ENCODE data around the gene PRKN. TPM values are rescaled to one million over a fixed set of nuclear protein-coding genes. Genes with fewer than 3 reads are reported as not detected.

Gene PRKN
- total RNA-seq, 1 donor: 6.1 TPM

- Histone ChIP-seq H3K27me3 (ENCODE audit: insufficient read depth, low read length) (no peaks in the 10 kb centered on the region), H3K4me3 (ENCODE audit: low read length) (no peak overlapping the region), H3K4me1 (ENCODE audit: insufficient read depth, low read length) (no peaks in the 10 kb centered on the region), H3K9me3 (ENCODE audit: low read depth, low read length) (peaks cover 6% of the 10 kb centered on the region)
These were observed 100.2 kb downstream of the PRKN start for GRCh38 chr6:162627362-162627761.

GRCh38 chr6:162626869-162627268 lies 100.7 kb downstream of the PRKN start:
- no peak overlapping the region for H3K4me3 ChIP-seq (ENCODE audit: low read length)
- no peaks in the 10 kb centered on the region for H3K27me3 ChIP-seq (ENCODE audit: insufficient read depth, low read length)
- peaks cover 1% of the 10 kb centered on the region for H3K9me3 ChIP-seq (ENCODE audit: low read depth, low read length)
- H3K4me1 ChIP-seq (ENCODE audit: insufficient read depth, low read length): no peaks in the 10 kb centered on the region

- H3K9me3 ChIP-seq (ENCODE audit: low read depth, low read length): no peaks in the 10 kb centered on the region
- no peak overlapping the region for H3K4me3 ChIP-seq (ENCODE audit: low read length)
- no peaks in the 10 kb centered on the region for H3K27me3 ChIP-seq (ENCODE audit: insufficient read depth, low read length)
- H3K4me1 ChIP-seq (ENCODE audit: insufficient read depth, low read length): no peaks in the 10 kb centered on the region
These were observed 101.6 kb downstream of the PRKN start for GRCh38 chr6:162625846-162626540.

- Histone ChIP-seq H3K4me1 (ENCODE audit: insufficient read depth, low read length) (no peaks in the 10 kb centered on the region), H3K9me3 (ENCODE audit: low read depth, low read length) (no peaks in the 10 kb centered on the region), H3K4me3 (ENCODE audit: low read length) (no peak overlapping the region), H3K27me3 (ENCODE audit: insufficient read depth, low read length) (no peaks in the 10 kb centered on the region)
These were observed 105.0 kb downstream of the PRKN start for GRCh38 chr6:162622572-162622971.

- Histone ChIP-seq H3K4me1 (ENCODE audit: insufficient read depth, low read length) (no peaks in the 10 kb centered on the region), H3K9me3 (ENCODE audit: low read depth, low read length) (no peaks in the 10 kb centered on the region), H3K27me3 (ENCODE audit: insufficient read depth, low read length) (no peaks in the 10 kb centered on the region), H3K4me3 (ENCODE audit: low read length) (no peak overlapping the region)
These were observed 106.3 kb downstream of the PRKN start for GRCh38 chr6:162621246-162621645.

GRCh38 chr6:162620073-162620472 lies 107.5 kb downstream of the PRKN start:
- H3K4me3 ChIP-seq (ENCODE audit: low read length): no peak overlapping the region
- H3K27me3 ChIP-seq (ENCODE audit: insufficient read depth, low read length): no peaks in the 10 kb centered on the region
- no peaks in the 10 kb centered on the region for H3K4me1 ChIP-seq (ENCODE audit: insufficient read depth, low read length)
- H3K9me3 ChIP-seq (ENCODE audit: low read depth, low read length): no peaks in the 10 kb centered on the region

- Histone ChIP-seq H3K4me3 (ENCODE audit: low read length) (no peak overlapping the region), H3K4me1 (ENCODE audit: insufficient read depth, low read length) (no peaks in the 10 kb centered on the region), H3K27me3 (ENCODE audit: insufficient read depth, low read length) (no peaks in the 10 kb centered on the region), H3K9me3 (ENCODE audit: low read depth, low read length) (no peaks in the 10 kb centered on the region)
These were observed 109.0 kb downstream of the PRKN start for GRCh38 chr6:162618448-162619002.

GRCh38 chr6:162615016-162615705 lies 112.4 kb downstream of the PRKN start:
- Histone ChIP-seq H3K27me3 (ENCODE audit: insufficient read depth, low read length) (no peaks in the 10 kb centered on the region), H3K4me3 (ENCODE audit: low read length) (no peak overlapping the region)

GRCh38 chr6:162613310-162613709 lies 114.3 kb downstream of the PRKN start:
- H3K27me3 ChIP-seq (ENCODE audit: insufficient read depth, low read length): no peaks in the 10 kb centered on the region
- no peak overlapping the region for H3K4me3 ChIP-seq (ENCODE audit: low read length)
- no peaks in the 10 kb centered on the region for H3K4me1 ChIP-seq (ENCODE audit: insufficient read depth, low read length)
- no peaks in the 10 kb centered on the region for H3K9me3 ChIP-seq (ENCODE audit: low read depth, low read length)

More at GRCh38 chr6:162615016-162615705, 112.4 kb downstream of the PRKN start:
- Histone ChIP-seq H3K9me3 (ENCODE audit: low read depth, low read length) (no peaks in the 10 kb centered on the region), H3K4me1 (ENCODE audit: insufficient read depth, low read length) (no peaks in the 10 kb centered on the region)

GRCh38 chr6:162612613-162613012 lies 115.0 kb downstream of the PRKN start:
- H3K4me1 ChIP-seq (ENCODE audit: insufficient read depth, low read length): no peaks in the 10 kb centered on the region

GRCh38 chr6:162610351-162610750 lies 117.2 kb downstream of the PRKN start:
- H3K27me3 ChIP-seq (ENCODE audit: insufficient read depth, low read length): no peaks in the 10 kb centered on the region
- no peaks in the 10 kb centered on the region for H3K9me3 ChIP-seq (ENCODE audit: low read depth, low read length)
- no peaks in the 10 kb centered on the region for H3K4me1 ChIP-seq (ENCODE audit: insufficient read depth, low read length)

More at GRCh38 chr6:162612613-162613012, 115.0 kb downstream of the PRKN start:
- Histone ChIP-seq H3K27me3 (ENCODE audit: insufficient read depth, low read length) (no peaks in the 10 kb centered on the region), H3K9me3 (ENCODE audit: low read depth, low read length) (no peaks in the 10 kb centered on the region), H3K4me3 (ENCODE audit: low read length) (no peak overlapping the region)

GRCh38 chr6:162605881-162606280 lies 121.7 kb downstream of the PRKN start:
- H3K27me3 ChIP-seq (ENCODE audit: insufficient read depth, low read length): no peaks in the 10 kb centered on the region
- H3K9me3 ChIP-seq (ENCODE audit: low read depth, low read length): no peaks in the 10 kb centered on the region
- no peak overlapping the region for H3K4me3 ChIP-seq (ENCODE audit: low read length)
- no peaks in the 10 kb centered on the region for H3K4me1 ChIP-seq (ENCODE audit: insufficient read depth, low read length)

More at GRCh38 chr6:162610351-162610750, 117.2 kb downstream of the PRKN start:
- H3K4me3 ChIP-seq (ENCODE audit: low read length): no peak overlapping the region

GRCh38 chr6:162603231-162604015 lies 124.1 kb downstream of the PRKN start:
- no peaks in the 10 kb centered on the region for H3K4me1 ChIP-seq (ENCODE audit: insufficient read depth, low read length)
- H3K9me3 ChIP-seq (ENCODE audit: low read depth, low read length): no peaks in the 10 kb centered on the region
- H3K27me3 ChIP-seq (ENCODE audit: insufficient read depth, low read length): no peaks in the 10 kb centered on the region
- H3K4me3 ChIP-seq (ENCODE audit: low read length): no peak overlapping the region

- Histone ChIP-seq H3K27me3 (ENCODE audit: insufficient read depth, low read length) (no peaks in the 10 kb centered on the region), H3K4me3 (ENCODE audit: low read length) (no peak overlapping the region), H3K4me1 (ENCODE audit: insufficient read depth, low read length) (no peaks in the 10 kb centered on the region), H3K9me3 (ENCODE audit: low read depth, low read length) (no peaks in the 10 kb centered on the region)
These were observed 124.8 kb downstream of the PRKN start for GRCh38 chr6:162602759-162603158.

- Histone ChIP-seq H3K4me3 (ENCODE audit: low read length) (no peak overlapping the region), H3K4me1 (ENCODE audit: insufficient read depth, low read length) (no peaks in the 10 kb centered on the region), H3K9me3 (ENCODE audit: low read depth, low read length) (no peaks in the 10 kb centered on the region), H3K27me3 (ENCODE audit: insufficient read depth, low read length) (no peaks in the 10 kb centered on the region)
These were observed 130.9 kb downstream of the PRKN start for GRCh38 chr6:162596676-162597075.
